NCI-H187 treated with DMSO at 0.1 percent for 48 hours (cell line): ENCODE data around the gene GJB3.
"Not testable (repeated sequence)": the region's sequence is repeated elsewhere in the genome, so short reads cannot be mapped to it uniquely, and the experiment has no call there.

Experiments used
- DNase-seq: peaks from one replicate; lab custom pipeline; 2025; lab: John Stamatoyannopoulos, UW

The GJB3 gene

GRCh38 chr1:34761176-34761761 lies 19.7 kb upstream of the GJB3 start:
- no peak for DNase-seq

GRCh38 chr1:34761776-34762307 lies 19.2 kb upstream of the GJB3 start:
- DNase-seq: no peak

GRCh38 chr1:34762474-34763141 lies 18.4 kb upstream of the GJB3 start:
- no peak for DNase-seq

- no peak for DNase-seq
Observed at GRCh38 chr1:34763142-34763781, 17.8 kb upstream of the GJB3 start.

GRCh38 chr1:34768856-34769255 lies 12.2 kb upstream of the GJB3 start:
- DNase-seq: no peak

GRCh38 chr1:34770891-34771504 lies 10.0 kb upstream of the GJB3 start:
- DNase-seq: no peak

- DNase-seq: no peak
Observed at GRCh38 chr1:34771573-34772371, 9.2 kb upstream of the GJB3 start.

- not testable (repeated sequence) for DNase-seq
Observed at GRCh38 chr1:34773114-34773513, 7.9 kb upstream of the GJB3 start.

- no peak for DNase-seq
Observed at GRCh38 chr1:34774957-34775356, 6.1 kb upstream of the GJB3 start.

GRCh38 chr1:34776911-34777310 lies 4.1 kb upstream of the GJB3 start:
- no peak for DNase-seq

- no peak for DNase-seq
Observed at GRCh38 chr1:34777519-34778321, 3.3 kb upstream of the GJB3 start.

GRCh38 chr1:34778381-34778780 lies 2.6 kb upstream of the GJB3 start:
- DNase-seq: no peak

GRCh38 chr1:34779005-34779404 lies 2.0 kb upstream of the GJB3 start:
- no peak for DNase-seq

- no peak for DNase-seq
Observed at GRCh38 chr1:34779526-34779925, 1.5 kb upstream of the GJB3 start.

GRCh38 chr1:34779962-34780361 lies 1.1 kb upstream of the GJB3 start:
- DNase-seq: no peak

- no peak for DNase-seq
Observed at GRCh38 chr1:34780528-34780927, 486 bp upstream of the GJB3 start.

GRCh38 chr1:34781844-34782391 lies 904 bp downstream of the GJB3 start:
- DNase-seq: no peak

GRCh38 chr1:34784751-34785221 lies 3.8 kb downstream of the GJB3 start:
- no peak for DNase-seq

- DNase-seq: no peak
Observed at GRCh38 chr1:34785231-34785874, 4.3 kb downstream of the GJB3 start.

- no peak for DNase-seq
Observed at GRCh38 chr1:34785875-34786470, 5.0 kb downstream of the GJB3 start.
